ENCODE measurements around the gene CITED2. TPM values are rescaled to one million over a fixed set of nuclear protein-coding genes. Genes with fewer than 3 reads are reported as not detected.

CITED2 gene
- total RNA-seq, 1 experiment from 2014 or later, result 110 TPM

- Histone ChIP-seq H4K8ac (replicated peaks; ENCODE audit: insufficient read length, low read depth, low read length) (no peak overlapping the region), H2BK5ac (ENCODE audit: insufficient read length, low read length) (no peak overlapping the region), H4K5ac (ENCODE audit: insufficient read length, low read depth, low read length) (no peak overlapping the region), H2BK12ac (ENCODE audit: insufficient read length, low read depth, low read length) (no peak overlapping the region), H3K9me3 (ENCODE audit: control insufficient read depth, low read depth, low read length) (no peaks in the 10 kb centered on the region), H3K79me1 (ENCODE audit: insufficient read depth, low read depth, low read length, poor library complexity, severe bottlenecking) (no peaks in the 10 kb centered on the region), H3K9ac (ENCODE audit: extremely low read depth, insufficient read length, low read length) (no peak overlapping the region), H2AK5ac (ENCODE audit: insufficient read length, low read length) (no peak overlapping the region), H2AFZ (ENCODE audit: low read length) (no peak overlapping the region), H4K91ac (ENCODE audit: insufficient read length, low read depth, low read length) (no peak overlapping the region), H3T11ph (ENCODE audit: low read length) (no peak overlapping the region), H3K14ac (ENCODE audit: insufficient read depth, low read length) (no peak overlapping the region), H4K20me1 (ENCODE audit: control insufficient read depth, insufficient read depth, insufficient read length) (no peaks in the 10 kb centered on the region), H3K4me2 (ENCODE audit: insufficient read depth, insufficient read length, low read length) (no peak overlapping the region), H3K4me1 (ENCODE audit: insufficient read depth, low read length) (no peaks in the 10 kb centered on the region), H3K27ac (ENCODE audit: insufficient read length, low read depth, low read length) (no peak overlapping the region), H2BK15ac (ENCODE audit: low read depth, low read length) (no peak overlapping the region), H3K23ac (ENCODE audit: insufficient read length, low read depth, low read length) (no peak overlapping the region), H3K4ac (ENCODE audit: low read depth, low read length) (no peak overlapping the region), H3K79me2 (ENCODE audit: insufficient read depth, low read length) (no peaks in the 10 kb centered on the region), H2BK120ac (ENCODE audit: low read depth, low read length, poor library complexity, severe bottlenecking) (no peak overlapping the region), H3K27me3 (ENCODE audit: insufficient read depth, low read length) (no peaks in the 10 kb centered on the region), H3K18ac (ENCODE audit: insufficient read length, low read depth, low read length) (no peak overlapping the region), H2BK20ac (ENCODE audit: low read depth, low read length, poor library complexity, severe bottlenecking) (no peak overlapping the region), H3K56ac (ENCODE audit: insufficient read length, low read depth, low read length) (no peak overlapping the region), H3K23me2 (ENCODE audit: insufficient read length, low read depth, low read length, poor library complexity, severe bottlenecking) (no peaks in the 10 kb centered on the region)
- Mint-ChIP-seq H3K9me3 (no peaks in the 10 kb centered on the region), H3K4me1 (peaks cover 4 to 6% of the 10 kb centered on the region in 2 experiments; a peak in 3 of 4 replicates), H3K36me3 (ENCODE audit: insufficient read depth in 1 of 3, low read depth in 3 of 3) (no peaks in the 10 kb centered on the region), H3K27ac (no peak overlapping the region), H3K4me3 (no peak overlapping the region), H3K27me3 (ENCODE audit: low read depth) (no peaks in the 10 kb centered on the region)
- WGBS (ENCODE audit: extremely low coverage, insufficient read length, low lambda C conversion rate), result no CpG with 5 or more reads among the region's 2 CpGs
- no peak for TF ChIP-seq CTCF (conservative IDR thresholded peaks at IDR 0.05)
- no peak for DNase-seq
Observed at GRCh38 chr6:139416146-139416545, 41.7 kb upstream of the CITED2 start.
